GM19328 (cell line): ENCODE measurements around the gene POLRMT.

Experiments used
- ATAC-seq: cut with Tn5 transposase; IDR thresholded peaks from one replicate; pipeline ENCODE4 v1.9.1; 2021; ENCODE audit warnings: mild to moderate bottlenecking, moderate library complexity; ENCODE audit not compliant: unreplicated experiment

Gene POLRMT

DNA sequence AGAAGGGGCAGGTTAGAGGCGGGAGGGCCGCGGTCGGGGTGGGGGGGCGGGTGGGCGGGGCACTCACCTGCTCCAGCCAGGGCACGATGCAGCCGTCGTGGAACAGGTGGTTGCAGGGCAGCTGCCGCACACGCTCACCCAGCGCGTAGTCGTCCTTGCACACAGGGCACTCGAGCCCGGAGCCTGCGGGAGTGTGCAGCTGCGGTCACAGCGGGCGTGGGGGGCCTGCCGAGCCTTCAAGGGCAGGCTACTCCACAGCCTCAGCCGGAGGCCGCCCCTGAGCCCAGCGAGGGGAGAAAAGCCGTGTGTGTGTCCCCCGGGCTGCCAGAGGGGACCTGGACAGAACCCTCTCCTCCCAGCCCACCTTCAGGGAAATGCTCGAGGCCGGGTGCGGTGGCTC lies 15.0 kb upstream of the POLRMT start:
- ATAC-seq: no peak

DNA sequence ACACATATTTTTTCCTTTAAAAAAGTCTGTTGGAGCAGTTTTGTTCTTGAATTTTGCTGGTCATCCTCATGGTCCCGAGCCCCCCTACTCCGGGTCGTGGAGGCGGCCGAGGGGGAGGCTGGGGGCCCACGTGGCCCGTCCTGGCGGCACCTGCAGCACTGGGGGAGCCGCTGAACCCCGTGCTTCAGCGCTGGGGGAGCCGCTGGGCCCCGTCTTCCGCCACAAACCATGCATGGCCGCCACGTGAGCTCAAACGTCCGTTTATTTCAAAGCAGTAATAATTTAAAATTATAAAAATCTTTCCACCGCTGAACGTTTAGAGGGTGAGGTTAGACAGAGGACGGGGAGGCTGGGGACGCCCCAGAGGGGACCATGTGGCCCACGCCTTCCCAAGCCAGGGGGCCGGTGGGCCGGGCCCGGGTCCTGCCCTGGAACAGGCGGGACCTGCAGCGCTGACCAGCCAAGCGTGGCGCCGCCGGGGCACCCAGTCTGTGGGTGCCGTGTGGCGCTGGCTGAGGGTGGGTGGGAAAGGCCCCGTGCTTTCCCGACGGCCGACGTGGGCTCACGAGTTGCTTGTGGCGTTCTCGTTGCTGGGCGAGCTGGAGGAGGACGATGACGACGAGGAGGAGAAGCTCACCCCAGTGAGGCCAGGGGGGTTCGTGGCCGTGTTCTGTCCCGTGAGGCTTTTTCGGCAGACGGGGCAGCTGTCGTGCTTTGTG lies 14.4 kb upstream of the POLRMT start:
- no peak for ATAC-seq

DNA sequence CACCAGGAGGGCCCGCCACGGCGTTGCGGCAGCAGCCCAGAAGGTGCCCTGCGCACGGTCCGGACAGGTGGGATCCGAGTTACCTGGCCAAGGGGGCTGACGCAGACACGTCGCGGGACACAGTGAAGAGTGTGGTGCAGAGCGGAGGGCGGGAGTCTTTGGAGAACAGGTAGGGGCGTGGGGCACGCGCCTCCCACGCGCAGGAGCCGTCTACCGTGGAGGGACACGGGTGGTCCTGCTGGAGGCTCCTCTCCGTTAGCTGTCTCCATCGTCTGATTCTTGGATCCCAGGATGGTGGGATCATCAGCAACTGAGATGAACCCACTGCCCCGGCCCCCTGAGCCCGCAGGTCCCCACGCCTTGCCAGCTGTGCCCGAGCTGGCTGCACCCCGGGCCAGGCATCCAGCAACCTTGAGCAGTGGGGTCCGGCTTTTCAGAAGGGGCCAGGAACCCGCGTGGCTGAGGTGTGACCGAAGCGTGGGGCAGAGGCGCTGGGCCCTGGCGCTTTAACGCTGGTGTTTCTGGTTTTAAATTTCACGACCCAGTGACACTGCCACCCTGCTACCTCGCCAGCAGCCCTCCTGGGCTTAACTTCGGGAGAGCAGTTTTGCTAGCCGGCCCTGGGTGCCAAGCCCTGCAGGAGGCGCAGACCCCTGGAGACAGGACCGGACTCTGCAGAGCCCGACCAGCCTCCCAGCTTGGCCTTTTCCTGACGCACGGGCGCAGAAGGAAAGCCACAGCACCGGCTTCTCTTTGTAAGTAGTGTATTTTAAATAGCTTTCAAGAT lies 13.6 kb upstream of the POLRMT start:
- ATAC-seq: no peak

DNA sequence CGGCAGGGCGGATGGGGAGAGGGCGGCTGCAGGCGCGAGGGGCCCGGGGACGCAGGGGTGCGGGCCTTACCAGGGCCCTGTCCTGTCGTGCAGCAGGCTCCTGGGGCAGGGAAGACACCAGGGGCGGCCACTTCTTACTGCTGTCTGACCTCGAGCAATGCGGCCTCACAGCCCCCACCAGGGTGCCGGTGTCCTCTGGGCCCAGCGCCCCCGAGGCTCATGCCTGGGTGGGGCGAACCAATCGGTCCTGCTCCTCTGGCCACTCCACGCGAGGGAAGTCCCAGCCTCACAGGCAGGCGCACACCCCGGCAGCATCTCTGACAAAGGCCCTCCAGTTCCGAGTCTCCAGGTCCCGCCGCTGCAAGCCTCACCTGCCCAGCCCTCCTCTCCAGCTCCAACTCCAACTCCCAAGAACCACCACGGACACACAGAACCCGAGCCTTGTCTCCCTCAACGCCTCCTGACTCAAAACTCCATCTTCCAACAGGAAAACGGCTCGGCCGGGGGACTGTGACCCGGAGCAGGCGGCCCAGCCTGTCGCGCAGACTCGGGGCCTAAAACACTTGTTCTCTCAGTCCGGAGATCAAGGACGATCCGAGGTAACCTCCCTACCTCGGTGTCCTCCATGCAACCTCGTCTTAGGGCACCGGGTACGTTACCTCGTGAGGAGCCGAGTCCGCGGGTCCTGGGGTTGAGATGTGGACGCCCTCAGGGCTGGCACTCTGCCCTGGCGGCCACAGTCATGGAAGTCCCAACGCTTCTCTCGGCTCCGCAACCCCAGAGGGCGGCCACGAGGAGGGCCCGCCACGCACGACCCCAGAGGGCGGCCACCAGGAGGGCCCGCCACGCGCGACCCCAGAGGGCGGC lies 12.8 kb upstream of the POLRMT start:
- ATAC-seq: no peak

DNA sequence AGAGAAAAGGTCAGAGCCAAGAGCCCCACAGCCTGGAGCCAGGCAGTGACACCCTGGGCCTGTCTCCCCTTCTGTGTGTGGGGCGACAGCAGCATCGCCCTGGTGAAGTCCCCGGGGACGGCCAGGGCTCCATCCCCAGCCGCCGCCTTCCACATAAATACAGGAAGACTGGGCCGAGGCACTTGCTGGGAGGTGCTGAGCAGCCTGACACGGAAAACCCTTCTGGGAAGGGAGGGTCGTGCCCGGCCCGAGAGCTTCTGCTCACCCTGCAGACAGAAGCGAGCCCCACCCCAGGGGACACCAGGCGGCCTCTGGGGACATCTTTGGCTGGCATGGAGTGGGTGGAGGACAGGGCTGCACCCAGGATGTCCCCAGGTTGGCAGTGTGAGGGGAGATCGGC lies 11.5 kb upstream of the POLRMT start:
- no peak for ATAC-seq

DNA sequence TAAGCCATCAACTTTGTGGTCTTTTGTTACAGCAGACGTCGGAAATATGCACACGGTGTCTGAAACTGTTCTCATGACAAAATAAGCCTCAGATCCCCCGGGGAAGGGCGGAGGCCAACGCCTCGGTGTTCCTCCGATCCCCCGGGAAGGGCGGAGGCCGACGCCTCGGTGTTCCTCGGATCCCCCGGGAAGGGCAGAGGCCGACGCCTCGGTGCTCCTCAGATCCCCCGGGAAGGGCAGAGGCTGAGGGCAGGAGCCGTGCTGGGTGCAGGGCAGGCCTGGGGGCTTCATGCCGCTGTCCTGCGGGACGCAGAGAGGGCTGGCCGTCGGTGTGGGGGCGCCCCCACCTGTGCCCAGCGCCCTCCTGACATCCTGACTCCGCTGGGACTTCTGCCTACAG lies 11.0 kb upstream of the POLRMT start:
- no peak for ATAC-seq

DNA sequence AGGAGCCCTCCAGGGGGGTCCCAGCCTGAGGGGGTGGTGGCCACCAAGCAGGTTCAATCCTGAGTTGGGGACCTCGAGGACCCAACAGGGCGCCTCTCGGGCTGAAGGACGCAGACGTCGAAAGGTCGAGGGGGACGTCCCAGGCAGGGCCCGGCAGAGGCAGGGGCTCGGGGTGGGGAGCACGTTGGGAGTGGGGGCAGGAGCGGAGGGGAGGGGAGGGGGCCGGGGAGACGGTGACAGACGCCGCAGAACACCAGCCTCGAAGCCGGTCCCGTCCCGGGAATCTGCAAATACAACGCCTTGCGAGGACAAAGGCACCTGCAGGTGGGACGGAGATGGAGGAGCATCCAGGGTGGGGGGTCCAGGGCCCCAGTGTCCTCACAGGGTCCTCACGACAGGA lies 10.4 kb upstream of the POLRMT start:
- no peak for ATAC-seq

DNA sequence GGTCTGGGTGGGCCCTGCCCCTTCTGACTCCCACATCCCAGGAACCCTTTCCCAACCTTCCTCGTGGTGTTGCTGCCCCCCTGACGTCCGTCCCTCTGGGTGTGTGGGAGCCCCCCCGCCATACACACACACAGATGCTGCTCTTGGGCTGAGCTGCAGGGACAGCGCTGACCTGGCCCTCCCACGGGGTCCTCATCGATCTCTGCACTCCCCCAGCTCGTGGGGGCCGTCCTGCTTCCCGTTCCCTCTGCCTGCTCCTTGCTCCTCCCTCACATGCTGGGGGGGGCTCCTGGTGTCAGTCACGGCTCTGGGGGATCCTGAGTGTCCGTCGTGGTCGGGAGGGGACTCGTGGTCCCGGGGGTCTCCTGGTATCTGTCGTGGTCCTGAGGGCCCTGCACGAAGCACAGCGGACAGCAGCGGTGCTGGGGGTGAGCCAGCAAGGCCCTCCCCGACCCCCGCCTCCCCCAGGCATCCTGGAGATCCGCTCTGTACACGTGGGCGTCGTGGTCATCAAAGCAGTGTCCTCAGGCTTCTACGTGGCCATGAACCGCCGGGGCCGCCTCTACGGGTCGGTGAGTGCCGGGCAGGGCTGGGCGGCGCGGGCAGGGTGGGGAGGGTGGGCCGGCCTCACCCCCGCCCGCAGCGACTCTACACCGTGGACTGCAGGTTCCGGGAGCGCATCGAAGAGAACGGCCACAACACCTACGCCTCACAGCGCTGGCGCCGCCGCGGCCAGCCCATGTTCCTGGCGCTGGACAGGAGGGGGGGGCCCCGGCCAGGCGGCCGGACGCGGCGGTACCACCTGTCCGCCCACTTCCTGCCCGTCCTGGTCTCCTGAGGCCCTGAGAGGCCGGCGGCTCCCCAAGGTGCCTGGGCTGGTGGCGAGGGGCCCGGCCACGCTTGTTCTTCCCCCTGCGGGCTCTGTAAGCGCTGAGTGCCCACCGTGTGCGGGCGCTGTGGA lies 9.7 kb upstream of the POLRMT start:
- no peak for ATAC-seq

DNA sequence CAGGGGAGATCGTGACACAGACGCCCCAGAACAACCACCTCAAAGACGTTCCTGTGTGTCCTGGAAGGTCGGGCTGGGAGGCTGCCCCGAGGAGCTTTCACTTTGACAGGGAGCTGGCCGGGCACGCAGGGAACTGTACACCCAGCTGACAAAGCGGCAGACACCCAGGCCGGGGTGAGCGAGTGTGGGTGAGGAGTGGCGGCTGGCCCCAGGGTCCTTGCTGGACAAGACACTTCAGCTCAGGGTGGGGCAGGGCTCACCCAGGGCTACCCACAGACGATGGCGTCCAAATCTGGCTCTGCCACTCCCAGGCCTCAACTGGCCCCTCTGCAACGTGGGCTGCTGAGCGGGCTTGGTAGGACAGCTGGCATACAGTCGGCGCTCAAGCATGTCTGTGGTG lies 8.4 kb upstream of the POLRMT start:
- no peak for ATAC-seq

DNA sequence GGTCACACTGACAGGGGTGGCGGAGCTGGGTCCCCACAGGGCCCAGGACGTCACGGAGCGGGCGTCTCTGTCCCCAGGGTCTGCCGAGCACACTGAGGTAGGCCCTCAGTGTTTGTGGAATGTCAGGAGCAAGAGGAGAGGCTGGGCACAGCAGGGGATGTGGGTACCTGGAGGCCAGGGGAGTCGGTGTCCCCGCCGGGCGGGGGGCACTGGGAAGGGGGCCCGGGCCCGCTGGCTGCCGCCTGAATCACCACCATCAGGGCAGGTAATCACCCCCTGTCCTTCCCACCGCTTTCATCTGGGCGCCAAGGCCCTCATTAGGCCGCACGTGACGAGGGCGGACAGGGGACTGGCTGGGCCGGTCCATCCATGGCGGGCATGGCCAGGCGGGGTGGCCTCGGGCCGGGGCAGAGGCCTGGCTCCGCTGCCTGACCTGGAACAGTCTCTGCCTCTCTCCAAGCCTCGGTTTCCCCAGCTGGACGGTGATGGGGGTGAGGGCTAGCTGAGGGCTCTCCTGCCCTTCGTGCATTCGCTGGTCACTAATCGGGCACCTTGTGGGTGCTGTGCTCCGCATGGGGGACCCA lies 7.4 kb upstream of the POLRMT start:
- ATAC-seq: no peak

DNA sequence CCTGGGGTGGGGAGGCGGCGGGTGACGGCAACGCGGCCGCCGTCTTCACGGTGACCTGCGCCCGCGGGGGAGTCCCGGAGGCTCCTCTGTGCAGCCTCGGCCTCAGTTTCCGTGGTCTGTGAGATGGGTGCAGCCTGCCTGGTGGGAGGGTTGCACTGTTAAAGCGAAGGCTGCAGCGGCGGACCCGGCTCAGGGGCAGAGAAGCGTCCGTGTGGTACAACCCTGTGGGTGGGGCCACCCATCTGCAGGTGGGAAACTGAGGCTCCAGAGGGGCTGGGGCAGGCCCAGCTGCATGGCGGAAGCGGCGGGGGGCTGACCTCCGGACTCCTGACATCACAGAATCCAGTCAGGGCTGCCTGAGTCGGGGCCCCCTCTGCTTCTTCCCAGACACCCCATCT lies 6.8 kb upstream of the POLRMT start:
- ATAC-seq: no peak

DNA sequence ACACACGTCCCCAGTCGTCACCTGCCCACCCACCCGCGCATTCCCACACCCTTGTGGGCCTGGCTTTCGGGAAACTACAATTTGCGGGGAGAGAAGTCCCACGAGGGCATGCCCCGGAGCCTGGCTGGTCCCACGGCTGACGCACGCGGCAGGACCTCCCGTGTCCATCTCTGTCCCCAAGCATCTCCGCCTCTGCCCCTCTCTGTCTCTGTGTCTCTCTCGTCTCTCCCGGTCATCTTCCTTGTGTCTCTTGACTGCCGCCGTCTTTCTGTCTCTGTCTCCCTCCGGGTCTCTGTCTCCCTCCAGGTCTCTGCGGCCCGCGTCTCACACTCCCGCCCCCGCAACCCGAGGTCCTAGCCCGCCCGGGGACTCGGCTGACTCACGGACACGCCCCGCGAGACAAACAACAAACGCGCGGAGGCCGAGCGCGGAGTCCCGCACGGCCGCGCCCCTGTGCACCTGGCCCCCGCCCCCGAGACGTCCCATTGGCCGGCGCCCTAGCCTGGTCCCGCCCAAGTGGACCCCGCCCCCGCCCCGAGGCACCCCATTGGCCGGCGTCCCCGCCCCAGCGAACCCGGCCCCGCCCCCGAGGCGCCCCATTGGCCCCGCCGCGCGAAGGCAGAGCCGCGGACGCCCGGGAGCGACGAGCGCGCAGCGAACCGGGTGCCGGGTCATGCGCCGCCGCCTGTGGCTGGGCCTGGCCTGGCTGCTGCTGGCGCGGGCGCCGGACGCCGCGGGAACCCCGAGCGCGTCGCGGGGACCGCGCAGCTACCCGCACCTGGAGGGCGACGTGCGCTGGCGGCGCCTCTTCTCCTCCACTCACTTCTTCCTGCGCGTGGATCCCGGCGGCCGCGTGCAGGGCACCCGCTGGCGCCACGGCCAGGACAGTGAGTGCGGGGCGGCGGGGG lies 6.2 kb upstream of the POLRMT start, which contains the start of gene FGF22:
Gene FGF22, plus strand, starts transcription at position 627 of the 908 bp plus-strand sequence. Its CDS starts 47 bp downstream, at position 674.
- ATAC-seq: peak; percentile 46

DNA sequence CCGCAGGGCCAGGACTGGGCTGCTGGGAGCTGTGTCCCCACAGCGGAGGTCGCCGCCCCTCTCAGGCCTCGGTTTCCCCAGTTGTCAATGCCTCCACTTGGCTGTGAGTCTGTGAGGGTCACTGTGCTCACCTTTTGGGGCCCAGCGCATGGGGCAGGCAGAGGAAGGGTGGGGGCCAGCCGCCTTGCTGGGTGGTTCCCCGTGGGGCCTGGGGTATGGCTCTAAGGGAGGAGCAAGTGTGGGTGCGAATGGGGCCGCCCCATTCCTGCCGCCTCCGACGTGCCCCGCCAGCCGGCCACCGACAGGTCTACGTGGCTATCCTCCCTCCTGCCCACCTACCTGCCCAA lies 5.5 kb upstream of the POLRMT start:
- ATAC-seq: no peak

DNA sequence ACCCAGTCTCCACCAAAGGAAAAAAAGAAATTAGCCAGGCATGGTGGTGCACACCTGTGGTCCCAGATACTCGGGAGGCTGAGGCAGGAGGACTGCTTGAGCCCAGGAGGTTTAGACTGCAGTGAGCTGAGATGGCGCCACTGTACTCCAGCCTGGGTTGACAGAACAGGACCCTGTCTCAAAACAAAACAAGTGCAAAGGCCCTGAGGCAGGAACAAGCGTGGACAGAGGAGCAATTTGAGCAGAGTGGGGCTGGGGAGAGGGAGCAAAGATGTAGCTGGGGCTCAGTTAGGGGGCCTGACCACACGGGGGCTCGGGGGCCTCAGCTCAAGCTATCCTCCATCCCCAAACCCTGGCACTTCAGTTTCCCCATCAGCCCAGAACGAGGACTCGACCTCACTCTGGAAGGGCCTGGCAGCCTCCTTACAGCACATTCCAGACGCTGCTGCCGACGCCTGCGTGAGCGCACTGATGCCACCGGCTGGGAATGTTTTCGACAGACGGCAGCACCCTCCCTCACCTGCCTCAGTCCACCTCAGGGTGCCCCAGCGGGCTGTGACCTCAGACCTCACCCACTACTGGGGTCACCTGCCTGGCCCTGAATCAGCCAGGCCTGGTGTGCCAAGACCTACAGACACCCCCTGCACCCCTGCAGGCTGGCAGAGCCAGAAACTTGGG lies 1.8 kb upstream of the POLRMT start:
- ATAC-seq: no peak

DNA sequence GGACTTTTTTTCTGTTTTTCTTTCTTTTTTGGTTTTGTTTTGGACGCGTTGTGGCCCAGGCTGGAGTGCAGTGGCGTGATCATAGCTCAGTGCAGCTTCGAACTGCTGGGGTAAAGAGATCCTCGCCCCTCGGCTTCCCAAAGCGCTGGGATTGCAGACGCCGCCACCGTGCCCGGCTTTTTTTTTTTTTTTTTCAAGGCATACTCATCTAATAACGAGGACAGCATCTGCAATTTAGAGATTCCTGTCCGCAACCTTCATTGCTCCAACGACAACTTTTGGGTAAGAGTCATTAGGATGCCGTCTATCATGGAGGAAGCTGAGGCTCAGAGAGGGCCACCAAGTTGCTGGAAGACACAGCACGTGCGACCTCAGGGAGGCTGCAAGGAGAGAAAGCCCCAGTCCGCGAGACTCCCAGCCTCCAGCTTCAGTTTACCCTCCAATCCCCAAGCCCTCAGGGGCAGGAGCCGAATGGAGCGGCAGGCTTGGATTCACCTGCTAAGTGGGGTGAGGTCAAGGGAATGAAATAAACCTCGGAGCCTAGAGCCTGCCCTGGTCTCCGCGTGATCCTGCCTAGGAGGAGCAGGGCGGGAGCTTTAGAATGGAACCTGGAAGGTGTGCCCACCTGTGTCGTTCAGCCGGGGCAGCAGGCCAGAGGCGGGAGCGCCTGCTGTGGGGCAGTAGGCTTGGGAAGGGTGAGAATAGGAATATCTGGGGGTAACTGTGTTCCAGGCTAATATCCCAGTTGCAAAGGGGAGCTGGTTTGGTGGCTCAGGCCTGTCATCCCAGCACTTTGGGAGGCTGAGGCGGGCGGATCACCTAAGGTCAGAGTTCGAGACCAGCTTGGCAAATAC lies 676 bp upstream of the POLRMT start:
- no peak for ATAC-seq

DNA sequence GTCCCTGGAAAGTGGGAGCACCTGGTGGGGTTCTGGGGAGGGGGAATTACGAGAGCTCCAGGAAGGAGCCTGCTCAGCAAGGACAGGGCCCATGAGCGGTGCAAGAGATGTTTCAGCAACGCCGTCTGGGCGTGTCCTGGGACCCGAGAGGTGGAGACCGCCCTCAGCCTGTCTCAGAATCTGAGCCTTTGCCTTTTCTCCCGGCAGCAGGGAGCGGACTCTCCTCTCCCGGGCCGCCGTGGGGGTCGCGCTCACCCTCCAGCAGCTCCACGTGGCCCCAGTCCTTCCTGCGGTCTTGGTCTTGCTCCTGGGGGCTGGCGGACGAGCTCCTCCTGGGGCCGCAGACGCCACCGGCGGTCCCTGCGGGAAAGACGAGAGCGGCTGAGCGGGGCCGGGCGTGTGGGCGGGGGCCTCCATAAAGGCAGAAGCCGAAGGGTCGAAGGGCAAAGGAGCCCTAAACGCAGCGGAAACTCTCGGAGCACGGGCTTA lies 714 bp downstream of the POLRMT start:
- ATAC-seq: peak; percentile 10

DNA sequence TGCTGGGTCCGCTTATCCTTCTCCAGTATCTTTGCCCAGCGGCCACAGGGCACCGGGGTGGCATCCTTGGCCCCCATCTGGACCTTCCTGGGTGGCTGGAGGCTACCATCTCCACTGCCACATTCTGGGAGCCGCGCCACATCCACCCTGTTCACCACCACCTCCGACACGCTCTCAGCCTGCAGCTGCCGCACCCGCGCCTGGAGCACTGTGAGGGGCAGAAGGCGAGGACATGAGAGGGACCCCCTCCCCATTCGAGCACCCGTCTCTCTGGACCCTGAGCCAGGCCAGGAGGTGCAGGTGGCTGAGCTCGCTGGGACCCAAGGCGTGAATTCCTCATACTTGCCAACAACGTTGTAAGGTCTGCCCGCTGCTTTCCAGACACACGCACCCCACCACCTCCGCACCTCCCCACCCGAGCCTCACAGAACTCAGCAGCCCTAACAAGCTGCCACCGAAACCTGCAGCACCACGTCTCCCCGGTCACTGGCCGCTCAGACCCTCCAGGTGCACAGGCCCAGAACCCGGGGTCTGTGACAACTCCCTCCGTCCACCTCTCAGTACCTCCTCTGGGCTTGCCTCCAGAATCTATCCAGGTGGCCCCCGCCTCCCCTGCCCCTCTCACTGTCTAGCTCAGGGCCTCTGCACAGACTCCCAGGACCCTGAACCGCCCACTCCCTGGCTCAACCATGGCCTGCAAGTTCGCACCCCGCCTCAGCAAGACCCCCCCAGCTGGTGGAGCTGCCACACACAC lies 3.2 kb downstream of the POLRMT start:
- no peak for ATAC-seq
